Muscle layer of colon (tissue), 2 donors: ENCODE data around the gene OR8B3.

Experiments used
- H3K27ac ChIP-seq: one replicate; pipeline ENCODE4 v1.7.0; 2013; ENCODE audit warnings: low read depth, mild to moderate bottlenecking, low read length, moderate library complexity
- H3K27me3 ChIP-seq, 2 donors: one replicate each; pipeline ENCODE4 v1.7.0; 2013; ENCODE audit warnings: low read length in 2 of 2, mild to moderate bottlenecking in 2 of 2; ENCODE audit not compliant: insufficient read depth in 2 of 2, control insufficient read depth in 1 of 2
- H3K36me3 ChIP-seq: one replicate; pipeline ENCODE4 v1.7.0; 2013; ENCODE audit warnings: mild to moderate bottlenecking, low read length; ENCODE audit not compliant: insufficient read depth
- H3K4me1 ChIP-seq: one replicate; pipeline ENCODE4 v1.7.0; 2013; ENCODE audit warnings: mild to moderate bottlenecking, low read length; ENCODE audit not compliant: insufficient read depth
- H3K4me3 ChIP-seq, 2 donors: one replicate each; pipeline ENCODE4 v1.7.0; 2013; ENCODE audit warnings: low read length in 2 of 2, low read depth in 1 of 2, mild to moderate bottlenecking in 1 of 2, moderate library complexity in 1 of 2
- H3K9ac ChIP-seq: one replicate; pipeline ENCODE4 v1.7.0; 2013; ENCODE audit warnings: low read length
- H3K9me3 ChIP-seq: one replicate; pipeline ENCODE4 v1.7.0; 2013; ENCODE audit warnings: mild to moderate bottlenecking, low read length
- donor health status: abdominal sarcoma.
- donor health status: Adenocarcinoma of cecum.

OR8B3 gene

DNA sequence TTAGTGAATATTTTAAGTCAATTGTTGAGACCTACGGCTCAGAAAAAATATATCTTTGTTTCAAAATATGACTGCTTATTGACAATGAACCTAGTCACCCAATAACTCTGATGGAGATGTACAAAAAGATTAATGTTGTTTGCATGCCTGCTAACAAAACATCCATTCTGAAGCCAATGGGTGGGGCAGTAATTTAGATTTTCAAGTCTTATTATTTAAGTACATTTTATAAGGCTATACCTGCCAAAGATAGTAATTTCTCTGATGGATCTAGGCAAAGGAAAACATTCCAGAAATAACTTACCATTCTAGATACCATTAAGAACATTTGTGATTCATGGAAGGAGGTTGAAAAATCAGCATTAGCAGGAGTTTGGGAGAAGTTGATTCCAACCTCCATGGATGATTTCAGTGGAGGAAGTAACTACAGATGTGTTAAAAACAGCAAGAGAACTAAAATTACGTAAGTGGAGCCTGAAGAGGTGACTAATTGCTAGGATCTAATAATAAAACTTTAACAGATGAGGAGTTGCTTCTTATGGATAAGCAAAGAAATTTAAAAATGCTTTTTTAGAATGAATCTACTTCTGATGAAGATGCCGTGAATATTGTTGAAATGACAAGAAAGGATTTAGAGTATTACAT lies 52.4 kb downstream of the OR8B3 start:
- no peaks in the 10 kb centered on the region for H3K4me1 ChIP-seq
- H3K9me3 ChIP-seq: no peaks in the 10 kb centered on the region
- H3K9ac ChIP-seq: no peak overlapping the region
- no peaks in the 10 kb centered on the region for H3K36me3 ChIP-seq
- no peak overlapping the region for H3K27ac ChIP-seq
- H3K27me3 ChIP-seq: no peaks in the 10 kb centered on the region
- H3K4me3 ChIP-seq: no peak overlapping the region
